ENCODE data around the gene AGRN. TPM values are rescaled to one million over a fixed set of nuclear protein-coding genes. Genes with fewer than 3 reads are reported as not detected.
"Not testable (repeated sequence)": the region's sequence is repeated elsewhere in the genome, so short reads cannot be mapped to it uniquely, and the experiment has no call there.

Gene AGRN
- total RNA-seq, 1 experiment from 2014 or later = 134 TPM

DNA sequence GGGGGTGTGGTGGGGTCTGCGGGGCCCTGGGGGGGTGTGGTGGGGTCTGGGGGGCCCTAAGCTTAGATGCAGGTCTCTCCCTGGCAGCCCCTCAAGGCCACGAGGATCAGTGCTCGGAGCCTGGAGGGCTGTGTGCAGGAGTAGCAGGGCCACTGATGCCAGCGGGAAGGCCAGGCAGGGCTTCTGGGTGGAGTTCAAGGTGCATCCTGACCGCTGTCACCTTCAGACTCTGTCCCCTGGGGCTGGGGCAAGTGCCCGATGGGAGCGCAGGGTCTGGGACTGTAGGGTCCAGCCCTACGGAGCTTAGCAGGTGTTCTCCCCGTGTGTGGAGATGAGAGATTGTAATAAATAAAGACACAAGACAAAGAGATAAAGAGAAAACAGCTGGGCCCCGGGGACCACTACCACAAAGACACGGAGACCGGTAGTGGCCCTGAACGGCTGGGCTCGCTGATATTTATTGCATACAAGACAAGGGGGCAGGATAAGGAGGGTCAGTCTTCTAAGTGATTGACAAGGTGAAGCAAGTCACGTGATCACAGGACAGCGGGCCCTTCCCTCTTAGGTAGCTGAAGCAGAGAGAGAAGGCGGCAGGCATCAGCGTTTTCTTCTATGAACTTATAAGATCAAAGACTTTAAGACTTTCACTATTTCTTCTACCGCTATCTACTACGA, 45.5 kb downstream of the AGRN start:
- Histone ChIP-seq H3K9ac (ENCODE audit: low read length) (no peak overlapping the region), H3K4me3 (replicated peaks in 1 of 2; ENCODE audit: low read depth in 1 of 2, low read length in 2 of 2) (no peak overlapping the region), H2AFZ (ENCODE audit: low read depth, low read length, poor library complexity, severe bottlenecking) (no peak overlapping the region), H3K4me1 (ENCODE audit: control insufficient read depth in 1 of 2, insufficient read depth in 2 of 2, low read length in 2 of 2) (peaks cover 37 to 74% of the 10 kb centered on the region in 2 experiments), H3K9me2 (ENCODE audit: insufficient read depth) (no peaks in the 10 kb centered on the region), H3K4me2 (ENCODE audit: low read length) (no peak overlapping the region), H3K36me3 (ENCODE audit: control insufficient read depth in 1 of 2, insufficient read depth in 2 of 2, low read length in 2 of 2) (no peaks in the 10 kb centered on the region), H3K27me3 (ENCODE audit: insufficient read depth, low read length) (no peaks in the 10 kb centered on the region), H4K20me1 (ENCODE audit: insufficient read depth) (no peaks in the 10 kb centered on the region), H3K79me2 (ENCODE audit: insufficient read depth, low read length) (no peaks in the 10 kb centered on the region), H3K9me3 (ENCODE audit: control insufficient read depth in 1 of 2, insufficient read depth in 1 of 2, low read depth in 1 of 2, low read length in 2 of 2) (no peaks in the 10 kb centered on the region), H3K27ac (ENCODE audit: low read depth, low read length) (no peak overlapping the region)
- ChIA-PET RAD21 (ENCODE audit: low non-redundant PET in 1 of 2, low total read pairs in 2 of 2, uncharacterized antibody in 2 of 2, unreplicated experiment in 2 of 2) (no interaction called here), POLR2A (interaction anchor here (1.3 kb wide), 1 partner anchor 93 kb away, joined by 3 read pairs; no protein-coding TSS in a partner anchor), CTCF (interaction anchor here (1.0 to 2.3 kb wide), 2 partner anchors 81 to 82 kb away, joined by 4 to 18 read pairs; no protein-coding TSS in a partner anchor)
- BruUV-seq (replicated peaks) = no TSS peak
- DNase-seq (ENCODE audit: low read depth, low spot score) = no peak
- intact Hi-C loops (cut with micrococcal nuclease) = loop anchor here (5.0 kb wide), 1 partner anchor 63 kb away; the partner anchor contains the start of gene HES4
- ATAC-seq = no peak
- no peak for TF ChIP-seq EGR1 (IDR thresholded peaks at IDR 0.05; ENCODE audit: low read depth)
- no peak for TF ChIP-seq ZFX (IDR thresholded peaks at IDR 0.05)
- TF ChIP-seq ELF1 (IDR thresholded peaks at IDR 0.05; ENCODE audit: borderline replicate concordance, low read depth) = no peak
- TF ChIP-seq FOSL1 (IDR thresholded peaks at IDR 0.05; ENCODE audit: low read depth) = no peak
- no peak for TF ChIP-seq YY1 (IDR thresholded peaks at IDR 0.05; ENCODE audit: extremely low read depth, insufficient replicate concordance, low read depth, low read length)
- TF ChIP-seq, protein P1, sequence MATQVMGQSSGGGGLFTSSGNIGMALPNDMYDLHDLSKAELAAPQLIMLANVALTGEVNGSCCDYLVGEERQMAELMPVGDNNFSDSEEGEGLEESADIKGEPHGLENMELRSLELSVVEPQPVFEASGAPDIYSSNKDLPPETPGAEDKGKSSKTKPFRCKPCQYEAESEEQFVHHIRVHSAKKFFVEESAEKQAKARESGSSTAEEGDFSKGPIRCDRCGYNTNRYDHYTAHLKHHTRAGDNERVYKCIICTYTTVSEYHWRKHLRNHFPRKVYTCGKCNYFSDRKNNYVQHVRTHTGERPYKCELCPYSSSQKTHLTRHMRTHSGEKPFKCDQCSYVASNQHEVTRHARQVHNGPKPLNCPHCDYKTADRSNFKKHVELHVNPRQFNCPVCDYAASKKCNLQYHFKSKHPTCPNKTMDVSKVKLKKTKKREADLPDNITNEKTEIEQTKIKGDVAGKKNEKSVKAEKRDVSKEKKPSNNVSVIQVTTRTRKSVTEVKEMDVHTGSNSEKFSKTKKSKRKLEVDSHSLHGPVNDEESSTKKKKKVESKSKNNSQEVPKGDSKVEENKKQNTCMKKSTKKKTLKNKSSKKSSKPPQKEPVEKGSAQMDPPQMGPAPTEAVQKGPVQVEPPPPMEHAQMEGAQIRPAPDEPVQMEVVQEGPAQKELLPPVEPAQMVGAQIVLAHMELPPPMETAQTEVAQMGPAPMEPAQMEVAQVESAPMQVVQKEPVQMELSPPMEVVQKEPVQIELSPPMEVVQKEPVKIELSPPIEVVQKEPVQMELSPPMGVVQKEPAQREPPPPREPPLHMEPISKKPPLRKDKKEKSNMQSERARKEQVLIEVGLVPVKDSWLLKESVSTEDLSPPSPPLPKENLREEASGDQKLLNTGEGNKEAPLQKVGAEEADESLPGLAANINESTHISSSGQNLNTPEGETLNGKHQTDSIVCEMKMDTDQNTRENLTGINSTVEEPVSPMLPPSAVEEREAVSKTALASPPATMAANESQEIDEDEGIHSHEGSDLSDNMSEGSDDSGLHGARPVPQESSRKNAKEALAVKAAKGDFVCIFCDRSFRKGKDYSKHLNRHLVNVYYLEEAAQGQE (IDR thresholded peaks at IDR 0.05; ENCODE audit: low read depth) = no peak
- TF ChIP-seq CBX3 (IDR thresholded peaks at IDR 0.05; ENCODE audit: low read depth) = no peak
- no peak for TF ChIP-seq CEBPB (IDR thresholded peaks at IDR 0.05; ENCODE audit: low read depth)
- no peak for TF ChIP-seq RAD21 (IDR thresholded peaks at IDR 0.05; ENCODE audit: low read depth)
- TF ChIP-seq SP1 (IDR thresholded peaks at IDR 0.05; ENCODE audit: low read depth) = no peak
- no peak for TF ChIP-seq JUND (IDR thresholded peaks at IDR 0.05)
- no peak for TF ChIP-seq EZH2 (IDR thresholded peaks at IDR 0.05)
- TF ChIP-seq POLR2AphosphoS5 (IDR thresholded peaks at IDR 0.05; ENCODE audit: low read depth, low read length) = no peak
- no peak for TF ChIP-seq ZNF274 (IDR thresholded peaks at IDR 0.05; ENCODE audit: low read depth, low read length)

DNA sequence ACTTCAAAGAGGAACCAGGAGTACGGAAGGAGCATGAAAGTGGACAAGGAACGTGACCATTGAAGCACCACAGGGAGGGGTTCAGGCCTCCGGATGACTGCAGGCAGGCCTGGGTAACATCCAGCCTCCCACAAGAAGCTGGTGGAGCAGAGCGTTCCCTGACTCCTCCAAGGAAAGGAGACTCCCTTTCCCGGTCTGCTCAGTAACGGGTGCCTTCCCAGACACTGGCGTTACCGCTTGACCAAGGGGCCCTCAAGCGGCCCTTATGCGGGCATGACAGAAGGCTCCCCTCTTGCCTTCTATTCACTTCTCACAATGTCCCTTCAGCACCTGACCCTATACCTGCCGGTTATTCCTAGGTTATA, 46.0 kb downstream of the AGRN start:
- not testable (repeated sequence) for H3K79me2 ChIP-seq (ENCODE audit: insufficient read depth, low read length)
- POLR2A ChIA-PET = interaction anchor here (1.3 kb wide), 1 partner anchor 92 kb away, joined by 3 read pairs; no protein-coding TSS in a partner anchor
- CTCF ChIA-PET = interaction anchor here (1.0 kb wide), 1 partner anchor 81 kb away, joined by 4 read pairs; no protein-coding TSS in a partner anchor

More for the DNA sequence above, 46.0 kb downstream of the AGRN start:
- H3K27me3 ChIP-seq (ENCODE audit: insufficient read depth, low read length); H4K20me1 ChIP-seq (ENCODE audit: insufficient read depth); H3K4me2 ChIP-seq (ENCODE audit: low read length); H3K36me3 ChIP-seq (ENCODE audit: control insufficient read depth in 1 of 2, insufficient read depth in 2 of 2, low read length in 2 of 2); ATAC-seq; H3K9ac ChIP-seq (ENCODE audit: low read length); H3K9me2 ChIP-seq (ENCODE audit: insufficient read depth); H3K4me3 ChIP-seq (replicated peaks in 1 of 2; ENCODE audit: low read depth in 1 of 2, low read length in 2 of 2); H3K9me3 ChIP-seq (ENCODE audit: control insufficient read depth in 1 of 2, insufficient read depth in 1 of 2, low read depth in 1 of 2, low read length in 2 of 2); DNase-seq (ENCODE audit: low read depth, low spot score); H3K27ac ChIP-seq (ENCODE audit: low read depth, low read length); H2AFZ ChIP-seq (ENCODE audit: low read depth, low read length, poor library complexity, severe bottlenecking); RAD21 ChIA-PET (ENCODE audit: low non-redundant PET in 1 of 2, low total read pairs in 2 of 2, uncharacterized antibody in 2 of 2, unreplicated experiment in 2 of 2): not testable (repeated sequence)
- peaks cover 39 to 76% of the 10 kb centered on the region in 2 experiments for H3K4me1 ChIP-seq (ENCODE audit: control insufficient read depth in 1 of 2, insufficient read depth in 2 of 2, low read length in 2 of 2)
- intact Hi-C loops (cut with micrococcal nuclease) = loop anchor here (5.0 kb wide), 1 partner anchor 64 kb away; the partner anchor contains the start of gene HES4
- TSS peak; percentile 36 for BruUV-seq (replicated peaks)

Data from HCT116 (cell line).